ENCODE results near the gene ATP13A1.

ATP13A1 gene

GRCh38 chr19:19661675-19662251, 1.7 kb downstream of the ATP13A1 start:
- TF ChIP-seq, protein P1, sequence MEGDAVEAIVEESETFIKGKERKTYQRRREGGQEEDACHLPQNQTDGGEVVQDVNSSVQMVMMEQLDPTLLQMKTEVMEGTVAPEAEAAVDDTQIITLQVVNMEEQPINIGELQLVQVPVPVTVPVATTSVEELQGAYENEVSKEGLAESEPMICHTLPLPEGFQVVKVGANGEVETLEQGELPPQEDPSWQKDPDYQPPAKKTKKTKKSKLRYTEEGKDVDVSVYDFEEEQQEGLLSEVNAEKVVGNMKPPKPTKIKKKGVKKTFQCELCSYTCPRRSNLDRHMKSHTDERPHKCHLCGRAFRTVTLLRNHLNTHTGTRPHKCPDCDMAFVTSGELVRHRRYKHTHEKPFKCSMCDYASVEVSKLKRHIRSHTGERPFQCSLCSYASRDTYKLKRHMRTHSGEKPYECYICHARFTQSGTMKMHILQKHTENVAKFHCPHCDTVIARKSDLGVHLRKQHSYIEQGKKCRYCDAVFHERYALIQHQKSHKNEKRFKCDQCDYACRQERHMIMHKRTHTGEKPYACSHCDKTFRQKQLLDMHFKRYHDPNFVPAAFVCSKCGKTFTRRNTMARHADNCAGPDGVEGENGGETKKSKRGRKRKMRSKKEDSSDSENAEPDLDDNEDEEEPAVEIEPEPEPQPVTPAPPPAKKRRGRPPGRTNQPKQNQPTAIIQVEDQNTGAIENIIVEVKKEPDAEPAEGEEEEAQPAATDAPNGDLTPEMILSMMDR (conservative IDR thresholded peaks at IDR 0.05; ENCODE audit: low read length) = no peak
- peak overlapping the region; percentile 99 for H3K4me3 ChIP-seq (ENCODE audit: low read length)
- DNase-seq (ENCODE audit: low read depth) = no peak

DNA sequence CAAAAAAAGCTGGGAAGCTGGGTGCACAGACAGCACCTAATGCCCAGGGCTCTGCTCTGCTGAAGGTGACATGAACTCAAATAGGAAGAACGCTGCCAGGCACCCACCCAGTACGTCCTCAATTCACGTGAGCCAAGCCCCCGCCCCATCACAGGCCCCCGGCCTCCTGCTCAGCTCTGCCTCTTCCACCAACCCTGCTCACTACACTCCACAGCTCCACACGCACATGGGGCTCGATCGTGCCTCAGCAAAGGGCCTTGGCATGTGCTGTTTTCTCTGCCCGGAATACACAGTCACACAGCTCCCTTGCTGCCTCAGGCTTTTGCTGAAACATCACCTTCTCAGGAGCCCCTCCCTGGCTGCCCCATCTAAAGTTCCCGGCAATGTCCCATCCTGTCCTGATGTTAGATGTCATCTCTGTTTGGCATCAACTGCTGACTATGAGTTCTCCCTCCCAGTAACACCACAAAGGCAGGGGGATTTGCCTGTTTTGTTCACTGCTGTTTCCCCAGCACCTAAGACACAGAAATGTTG, 2.3 kb downstream of the ATP13A1 start:
- no peak for DNase-seq (ENCODE audit: low read depth)
- TF ChIP-seq, protein P1 (conservative IDR thresholded peaks at IDR 0.05; ENCODE audit: low read length) = no peak
- H3K4me3 ChIP-seq (ENCODE audit: low read length) = no peak overlapping the region; the same call in 1 of the 2 replicates

- DNase-seq (ENCODE audit: low read depth) = no peak
- TF ChIP-seq, protein P1 (conservative IDR thresholded peaks at IDR 0.05; ENCODE audit: low read length) = no peak
Measured at GRCh38 chr19:19659646-19660245, 3.7 kb downstream of the ATP13A1 start.

GRCh38 chr19:19657397-19657783, 6.1 kb downstream of the ATP13A1 start:
- TF ChIP-seq, protein P1 (conservative IDR thresholded peaks at IDR 0.05; ENCODE audit: low read length) = no peak
- H3K4me3 ChIP-seq (ENCODE audit: low read length) = no peak overlapping the region
- DNase-seq (ENCODE audit: low read depth) = no peak

More at GRCh38 chr19:19659646-19660245, 3.7 kb downstream of the ATP13A1 start:
- no peak overlapping the region for H3K4me3 ChIP-seq (ENCODE audit: low read length)

DNA sequence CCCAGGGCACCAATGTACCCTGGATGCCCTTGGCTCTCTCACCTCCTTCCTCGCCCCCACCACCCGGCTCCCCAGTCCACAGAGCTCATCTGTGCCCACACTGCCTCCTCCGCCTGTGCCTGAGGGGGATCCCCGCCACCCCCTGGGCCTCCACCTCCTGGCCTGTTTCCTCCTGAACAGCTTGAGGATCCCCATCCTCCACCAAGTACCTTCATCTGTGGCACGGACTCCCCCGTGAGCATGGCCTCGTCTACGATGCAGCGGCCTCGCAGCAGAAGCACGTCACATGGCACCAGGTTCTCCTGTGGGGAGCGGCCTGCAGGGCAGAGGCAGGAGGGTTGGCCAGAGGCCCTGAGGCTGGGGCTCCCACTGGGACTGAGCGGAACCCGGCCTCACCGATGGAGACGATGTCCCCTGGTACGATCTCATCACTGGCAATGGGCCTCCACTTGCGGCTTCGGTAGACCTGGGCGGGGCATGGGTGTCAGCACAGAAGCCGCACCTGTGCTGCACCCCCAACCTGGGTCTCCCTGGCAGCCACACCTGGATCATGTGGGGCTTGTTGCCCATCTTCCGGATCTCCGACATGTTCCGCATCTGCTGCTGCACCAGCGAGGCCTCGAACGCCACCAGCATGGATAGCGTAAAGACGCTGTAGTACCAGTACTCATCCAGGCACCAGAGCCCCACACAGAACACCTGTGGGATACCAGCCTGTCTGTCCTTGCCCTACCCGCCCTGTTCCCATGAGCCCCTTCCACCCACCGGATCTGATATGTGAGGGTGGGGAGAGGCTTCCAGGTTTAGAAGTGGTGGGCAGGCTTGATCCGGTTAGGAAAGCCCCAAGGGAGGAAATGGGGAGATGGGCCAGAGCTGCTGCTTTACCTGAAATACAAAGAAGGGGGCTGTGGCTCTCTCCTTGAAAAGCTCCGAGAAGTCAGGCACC, 6.8 kb downstream of the ATP13A1 start:
- no peak for DNase-seq (ENCODE audit: low read depth)
- H3K4me3 ChIP-seq (ENCODE audit: low read length) = no peak overlapping the region
- TF ChIP-seq, protein P1 (conservative IDR thresholded peaks at IDR 0.05; ENCODE audit: low read length) = no peak

GRCh38 chr19:19655641-19656343, 7.7 kb downstream of the ATP13A1 start:
- TF ChIP-seq, protein P1 (conservative IDR thresholded peaks at IDR 0.05; ENCODE audit: low read length) = no peak
- no peak for DNase-seq (ENCODE audit: low read depth)
- no peak overlapping the region for H3K4me3 ChIP-seq (ENCODE audit: low read length)

Measured in AG10803 (cell line).